ENCODE measurements around the gene DUSP14. TPM values are rescaled to one million over a fixed set of nuclear protein-coding genes. Genes with fewer than 3 reads are reported as not detected.
A peak's percentile ranks its signal among the peaks of the same experiment; 100 is the strongest.

The DUSP14 gene
- total and polyA plus RNA-seq, 9 of the 15 experiments (the other 6 are each of a cell fraction or from before 2014, with no cell fraction given), result 20.2 to 74.0 (median 31.8) TPM

DNA sequence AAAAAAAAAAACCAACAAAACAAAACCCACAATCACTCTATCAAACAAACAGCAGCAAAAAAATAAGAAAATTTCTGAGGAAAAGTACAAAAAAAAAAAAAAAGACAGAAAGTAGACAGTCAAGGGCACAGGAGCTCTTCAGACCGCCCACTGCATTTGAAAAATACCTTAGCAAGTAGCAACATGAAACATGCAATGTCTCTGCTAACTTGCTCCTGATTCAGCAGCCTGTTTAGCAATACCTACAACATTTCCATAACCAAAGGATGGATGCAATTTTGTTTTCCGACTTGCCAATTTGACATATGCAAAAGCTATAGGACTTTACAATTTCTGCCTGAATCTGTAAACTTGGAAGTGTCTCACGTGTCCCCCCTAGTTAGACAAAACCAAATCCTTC is 62.1 kb downstream of the DUSP14 start:
- H3K79me2 ChIP-seq (ENCODE audit: control insufficient read depth, insufficient read depth, low read length), result no peaks in the 10 kb centered on the region
- BruUV-seq (replicated peaks), result no TSS peak
- TF ChIP-seq SNRNP70 (optimal IDR thresholded peaks at IDR 0.05; ENCODE audit: low read depth, low read length) (no peak), ZFPM2 (CRISPR knock-in tag; IDR thresholded peaks at IDR 0.05) (no peak), ZNF76 (CRISPR knock-in tag; IDR thresholded peaks at IDR 0.05; ENCODE audit: borderline replicate concordance) (no peak), BCL6 (CRISPR knock-in tag; IDR thresholded peaks at IDR 0.05) (no peak), ZNF224 (CRISPR knock-in tag; IDR thresholded peaks at IDR 0.05) (no peak), CBX8 (IDR thresholded peaks at IDR 0.05; ENCODE audit: borderline replicate concordance, extremely low read depth, low read depth, low read length, poor library complexity, severe bottlenecking) (no peak)
- no peak overlapping the region for H3K9ac ChIP-seq (ENCODE audit: insufficient read depth in 1 of 2, low read depth in 2 of 2, low read length in 2 of 2)
- H3K27me3 ChIP-seq (ENCODE audit: control insufficient read depth in 2 of 2, insufficient read depth in 2 of 2, low read length in 2 of 2), result no peaks in the 10 kb centered on the region
- ChIA-PET POLR2A (interaction anchor here (0.7 kb wide), 1 partner anchor 18 kb away, joined by 3 read pairs; no protein-coding TSS in a partner anchor), CTCF (ENCODE audit: low intra/inter-chr PET ratio) (no interaction called here)
- H3K36me3 ChIP-seq (ENCODE audit: control insufficient read depth, insufficient read depth, low read length), result peaks cover 22% of the 10 kb centered on the region
- 83% methylated on average over 3 of the region's 3 CpGs for WGBS (ENCODE audit: insufficient coverage, low coverage, missing lambda C conversion rate)
- H2AFZ ChIP-seq (ENCODE audit: low read depth, low read length), result no peak overlapping the region
- no peaks in the 10 kb centered on the region for H4K20me1 ChIP-seq (replicated peaks; ENCODE audit: control insufficient read depth, insufficient read depth, low read length)
- no peak for FAIRE-seq
- intact Hi-C loops (cut with micrococcal nuclease), result no loop called here
- H3K27ac ChIP-seq (ENCODE audit: extremely low read depth, low read depth, low read length), result no peak overlapping the region
- H3K4me2 ChIP-seq (ENCODE audit: insufficient read depth, low read length), result no peak overlapping the region
- H3K9me1 ChIP-seq (ENCODE audit: control insufficient read depth, insufficient read depth, low read length), result no peaks in the 10 kb centered on the region
- H3K4me1 ChIP-seq (replicated peaks in 1 of 2; ENCODE audit: control insufficient read depth in 2 of 2, insufficient read depth in 2 of 2, low read length in 2 of 2), result no peaks in the 10 kb centered on the region
- no peak for ATAC-seq
- no peak overlapping the region for H3K4me3 ChIP-seq
- in situ Hi-C loops (cut with MboI), result no loop called here
- no peak for DNase-seq (ENCODE audit: extremely low read depth in 1 of 4, low spot score in 3 of 4)
- H3K9me3 ChIP-seq (replicated peaks; ENCODE audit: control insufficient read depth, insufficient read depth, low read depth, low read length), result no peaks in the 10 kb centered on the region

DNA sequence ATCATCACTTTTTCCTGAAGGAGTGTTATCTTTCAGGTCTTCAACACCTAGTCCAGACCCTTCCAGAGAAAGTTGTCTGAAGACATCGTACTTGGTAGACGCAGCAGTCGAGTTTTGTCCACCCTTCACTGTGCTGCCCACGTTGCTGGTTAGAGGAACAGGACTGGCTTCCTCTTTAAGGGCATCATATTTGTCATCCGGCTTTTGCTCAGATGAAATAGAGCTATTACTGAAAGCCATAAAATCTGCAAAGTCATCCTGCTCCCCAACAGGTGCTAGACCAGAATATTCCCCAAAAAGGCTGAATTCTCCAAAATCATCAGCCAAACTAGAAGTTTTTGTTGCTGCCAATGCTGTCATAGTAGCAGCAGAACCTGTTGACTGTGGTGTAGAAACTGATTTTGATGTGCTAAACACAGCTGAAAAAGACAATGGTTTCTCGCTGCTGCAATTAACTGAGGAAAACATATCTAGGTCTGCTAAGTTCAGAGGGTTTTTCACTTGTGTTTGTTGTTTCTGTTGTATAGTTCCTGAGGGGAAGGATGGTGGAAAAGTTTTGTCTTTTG is 63.8 kb downstream of the DUSP14 start:
- Histone ChIP-seq H3K9ac (ENCODE audit: insufficient read depth in 1 of 2, low read depth in 2 of 2, low read length in 2 of 2) (no peak overlapping the region), H3K4me3 (no peak overlapping the region), H3K27me3 (ENCODE audit: control insufficient read depth in 2 of 2, insufficient read depth in 2 of 2, low read length in 2 of 2) (no peaks in the 10 kb centered on the region), H3K27ac (ENCODE audit: extremely low read depth, low read depth, low read length) (no peak overlapping the region), H3K79me2 (ENCODE audit: control insufficient read depth, insufficient read depth, low read length) (no peaks in the 10 kb centered on the region), H2AFZ (ENCODE audit: low read depth, low read length) (no peak overlapping the region), H4K20me1 (replicated peaks; ENCODE audit: control insufficient read depth, insufficient read depth, low read length) (no peaks in the 10 kb centered on the region), H3K9me3 (replicated peaks; ENCODE audit: control insufficient read depth, insufficient read depth, low read depth, low read length) (no peaks in the 10 kb centered on the region), H3K4me2 (ENCODE audit: insufficient read depth, low read length) (no peak overlapping the region), H3K4me1 (replicated peaks in 1 of 2; ENCODE audit: control insufficient read depth in 2 of 2, insufficient read depth in 2 of 2, low read length in 2 of 2) (no peaks in the 10 kb centered on the region), H3K36me3 (ENCODE audit: control insufficient read depth, insufficient read depth, low read length) (peaks cover 37% of the 10 kb centered on the region), H3K9me1 (ENCODE audit: control insufficient read depth, insufficient read depth, low read length) (no peaks in the 10 kb centered on the region)
- FAIRE-seq (no peak), DNase-seq (ENCODE audit: extremely low read depth in 1 of 4, low spot score in 3 of 4) (no peak), ATAC-seq (no peak)
- intact Hi-C loops (cut with micrococcal nuclease), result no loop called here
- BruUV-seq (replicated peaks), result no TSS peak
- CTCF ChIA-PET (ENCODE audit: low intra/inter-chr PET ratio), result no interaction called here
- POLR2A ChIA-PET, result no interaction called here
- 81% methylated on average over 6 of the region's 6 CpGs for WGBS (ENCODE audit: insufficient coverage, low coverage, missing lambda C conversion rate)
- TF ChIP-seq ZNF780A (CRISPR knock-in tag; IDR thresholded peaks at IDR 0.05), result no peak
- TF ChIP-seq NFE2L1 (tag; IDR thresholded peaks at IDR 0.05; ENCODE audit: borderline replicate concordance, low read depth), result peak; percentile 21; the same call in 1 of the 2 replicates
- peak; percentile 48; the same call in 1 of the 2 replicates for TF ChIP-seq MAFF (IDR thresholded peaks at IDR 0.05; ENCODE audit: low read length)
- TF ChIP-seq, protein P1, sequence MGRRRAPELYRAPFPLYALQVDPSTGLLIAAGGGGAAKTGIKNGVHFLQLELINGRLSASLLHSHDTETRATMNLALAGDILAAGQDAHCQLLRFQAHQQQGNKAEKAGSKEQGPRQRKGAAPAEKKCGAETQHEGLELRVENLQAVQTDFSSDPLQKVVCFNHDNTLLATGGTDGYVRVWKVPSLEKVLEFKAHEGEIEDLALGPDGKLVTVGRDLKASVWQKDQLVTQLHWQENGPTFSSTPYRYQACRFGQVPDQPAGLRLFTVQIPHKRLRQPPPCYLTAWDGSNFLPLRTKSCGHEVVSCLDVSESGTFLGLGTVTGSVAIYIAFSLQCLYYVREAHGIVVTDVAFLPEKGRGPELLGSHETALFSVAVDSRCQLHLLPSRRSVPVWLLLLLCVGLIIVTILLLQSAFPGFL (CRISPR knock-in tag; IDR thresholded peaks at IDR 0.05), result no peak
- no peak for TF ChIP-seq MED1 (CRISPR knock-in tag; IDR thresholded peaks at IDR 0.05; ENCODE audit: borderline replicate concordance)
- peak; percentile 49 for TF ChIP-seq NFE2 (IDR thresholded peaks at IDR 0.05; ENCODE audit: low read depth)
- TF ChIP-seq TBP (optimal IDR thresholded peaks at IDR 0.05; ENCODE audit: low read depth, low read length), result peak; percentile 18
- TF ChIP-seq C11orf30 (IDR thresholded peaks at IDR 0.05; ENCODE audit: low read depth), result peak; percentile 37; the same call in 1 of the 2 replicates
- TF ChIP-seq ZNF316 (IDR thresholded peaks at IDR 0.05), result peak; percentile 29; the same call in 1 of the 2 replicates
- TF ChIP-seq MAFG (tag; conservative IDR thresholded peaks at IDR 0.05), result peak; percentile 58
- in situ Hi-C loops (cut with MboI), result no loop called here
